GM12865 (cell line): ENCODE results near the gene SDF2.

Experiments
- DNase-seq: peaks from one replicate; pipeline ENCODE4 v3.0.0; 2010; ENCODE audit warnings: low read depth
- H3K4me3 ChIP-seq: 2 replicates; pipeline ENCODE4 v1.5.1; 2011; ENCODE audit warnings: mild to moderate bottlenecking, low read depth, low read length, control low read depth
- TF ChIP-seq, protein P1 (sequence below): IDR thresholded peaks from 2 replicates; pipeline ENCODE4 v1.5.1; 2011; ENCODE audit warnings: low read length, control low read depth, low read depth, inconsistent platforms; ENCODE audit not compliant: insufficient read depth; ENCODE audit errors: missing control alignments

SDF2 gene

DNA sequence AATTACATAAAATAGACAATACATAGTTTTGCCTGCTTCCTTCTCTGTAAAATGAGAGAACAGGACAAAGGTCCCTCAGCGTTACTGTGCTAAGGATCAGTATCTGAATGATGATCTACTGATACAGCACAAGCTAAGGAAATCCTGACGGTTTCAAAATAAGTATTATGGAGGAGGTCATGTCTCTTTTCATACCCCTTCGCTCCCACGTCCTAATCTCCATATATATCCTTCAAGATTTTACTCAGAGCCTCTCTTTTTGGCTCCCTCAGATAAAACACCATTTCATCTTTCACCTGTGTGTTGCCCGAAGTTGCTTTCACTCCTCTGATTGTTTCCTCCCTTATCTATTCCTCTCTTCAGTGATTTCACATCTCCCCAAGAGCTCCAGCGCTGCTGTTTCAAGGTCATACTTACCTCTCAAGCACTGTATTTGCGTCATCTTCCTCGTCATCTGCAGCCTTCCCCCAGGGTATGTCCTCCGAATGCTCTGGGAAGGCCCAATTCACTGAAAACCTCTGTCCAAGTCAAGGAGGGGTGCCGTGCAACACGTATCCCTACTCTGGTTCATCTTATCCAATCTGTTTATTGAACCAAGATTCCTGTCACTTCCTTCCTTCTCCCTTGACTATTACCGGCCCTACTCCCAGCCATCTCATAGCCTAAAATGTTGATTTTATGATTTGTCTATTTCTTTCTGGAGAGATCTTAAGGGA lies 15.5 kb downstream of the SDF2 start:
- DNase-seq, result no peak
- peak overlapping the region; percentile 81 for H3K4me3 ChIP-seq
- TF ChIP-seq, protein P1, sequence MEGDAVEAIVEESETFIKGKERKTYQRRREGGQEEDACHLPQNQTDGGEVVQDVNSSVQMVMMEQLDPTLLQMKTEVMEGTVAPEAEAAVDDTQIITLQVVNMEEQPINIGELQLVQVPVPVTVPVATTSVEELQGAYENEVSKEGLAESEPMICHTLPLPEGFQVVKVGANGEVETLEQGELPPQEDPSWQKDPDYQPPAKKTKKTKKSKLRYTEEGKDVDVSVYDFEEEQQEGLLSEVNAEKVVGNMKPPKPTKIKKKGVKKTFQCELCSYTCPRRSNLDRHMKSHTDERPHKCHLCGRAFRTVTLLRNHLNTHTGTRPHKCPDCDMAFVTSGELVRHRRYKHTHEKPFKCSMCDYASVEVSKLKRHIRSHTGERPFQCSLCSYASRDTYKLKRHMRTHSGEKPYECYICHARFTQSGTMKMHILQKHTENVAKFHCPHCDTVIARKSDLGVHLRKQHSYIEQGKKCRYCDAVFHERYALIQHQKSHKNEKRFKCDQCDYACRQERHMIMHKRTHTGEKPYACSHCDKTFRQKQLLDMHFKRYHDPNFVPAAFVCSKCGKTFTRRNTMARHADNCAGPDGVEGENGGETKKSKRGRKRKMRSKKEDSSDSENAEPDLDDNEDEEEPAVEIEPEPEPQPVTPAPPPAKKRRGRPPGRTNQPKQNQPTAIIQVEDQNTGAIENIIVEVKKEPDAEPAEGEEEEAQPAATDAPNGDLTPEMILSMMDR, result no peak

DNA sequence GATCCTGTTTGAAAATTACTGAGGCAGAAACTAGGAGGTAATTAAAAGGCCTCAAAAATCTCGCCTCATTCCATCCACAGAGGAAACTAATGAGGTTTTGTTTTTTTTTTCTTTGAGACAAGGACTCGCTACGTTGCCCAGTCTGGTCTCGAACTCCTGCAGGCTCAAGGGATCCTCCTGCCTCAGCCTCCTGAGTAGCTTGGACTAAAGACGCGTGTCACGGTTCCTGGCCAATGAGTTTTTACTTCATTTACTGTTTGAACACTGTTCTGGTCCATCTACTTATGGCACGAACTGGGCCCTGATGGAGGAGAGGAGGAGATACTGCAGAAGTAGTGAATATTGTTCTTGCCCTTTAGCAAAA lies 16.1 kb downstream of the SDF2 start:
- DNase-seq, result no peak
- H3K4me3 ChIP-seq, result peak overlapping the region; percentile 81
- TF ChIP-seq, protein P1, result no peak

DNA sequence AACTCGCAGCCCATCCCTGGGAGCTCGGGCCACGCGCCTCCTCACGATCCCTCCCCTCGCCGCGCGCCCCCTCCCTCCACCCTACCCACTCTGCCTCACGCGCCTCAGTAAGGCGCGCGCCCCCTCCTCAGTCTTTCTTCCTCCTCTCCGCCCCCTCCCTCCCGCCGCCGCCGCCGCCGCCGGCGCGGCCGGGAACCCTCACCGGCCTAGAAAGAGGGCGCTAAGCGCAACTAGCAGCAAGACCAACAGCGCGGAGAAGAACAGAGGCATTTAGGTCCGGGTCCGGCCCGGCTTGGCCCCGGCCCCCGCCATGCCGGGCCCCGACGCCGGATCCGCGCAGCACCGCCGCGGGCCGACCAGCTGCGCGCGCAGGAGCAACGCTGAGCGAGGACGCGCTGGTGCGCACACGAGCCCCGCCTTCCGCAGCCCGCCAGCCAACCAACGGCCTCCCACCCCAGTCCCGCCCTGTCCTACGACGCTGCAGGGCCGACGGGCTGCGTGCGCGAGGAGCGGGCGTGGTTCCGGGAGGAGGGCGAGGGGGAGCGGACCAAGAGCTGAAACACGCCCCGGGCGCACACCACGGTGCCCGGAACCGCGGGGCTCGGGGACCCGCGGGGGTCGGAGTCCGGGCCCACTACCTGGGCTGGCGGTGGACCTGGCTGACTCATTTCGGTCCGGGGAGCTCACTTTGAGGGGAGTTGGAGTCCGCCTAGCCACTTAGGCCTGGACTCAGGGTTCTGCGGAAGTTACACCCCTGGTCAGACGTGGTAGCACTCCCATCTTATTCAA lies 16.7 kb downstream of the SDF2 start, which contains the start of gene BLTP2:
Gene BLTP2 (minus strand): TSS at position 372 of the 789 bp plus-strand sequence. CDS start 102 bp downstream, at position 270.
- H3K4me3 ChIP-seq, result peak within 1 kb of the TSS; percentile 81
- TF ChIP-seq, protein P1, result no peak
- peak; percentile 98 for DNase-seq

DNA sequence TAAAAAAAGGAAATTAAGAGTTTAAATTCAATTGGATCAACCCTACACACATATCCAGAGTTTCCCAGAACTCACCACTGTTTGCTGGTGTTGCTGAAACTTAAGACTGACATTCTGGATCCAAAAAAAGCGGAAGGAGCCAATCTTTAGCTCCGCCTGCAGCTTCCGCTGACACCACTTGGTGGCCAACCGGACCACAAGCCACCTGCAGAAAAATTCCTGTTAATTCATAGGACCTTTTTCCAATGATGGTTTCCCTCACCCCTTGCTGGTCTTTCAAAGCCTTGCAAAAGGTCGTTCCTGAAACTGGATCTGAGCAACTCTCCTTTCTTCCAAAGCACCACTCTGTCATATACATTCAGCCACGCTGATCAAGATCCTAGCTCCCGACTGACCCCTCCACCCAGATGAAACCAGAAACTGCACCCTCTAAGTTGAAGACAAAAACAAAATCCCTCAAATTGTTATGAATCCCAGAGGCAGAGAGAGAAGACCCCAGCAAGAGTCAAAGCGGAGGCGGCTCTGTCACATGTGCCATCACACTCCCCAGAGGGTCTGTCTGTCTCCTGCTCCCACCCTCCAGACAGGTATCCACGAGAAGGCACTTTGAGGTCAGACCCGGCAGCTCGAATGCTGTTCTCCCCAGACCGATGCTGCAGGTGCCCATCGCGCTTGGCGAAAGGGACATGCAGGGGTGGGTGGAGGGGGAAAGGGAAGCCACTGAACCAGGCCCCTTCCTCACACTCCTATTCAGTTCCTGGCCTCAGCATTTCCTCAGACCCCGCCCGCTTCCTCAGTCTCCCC lies 17.5 kb downstream of the SDF2 start:
- H3K4me3 ChIP-seq, result peak overlapping the region; percentile 63
- TF ChIP-seq, protein P1, result peak; percentile 43
- DNase-seq, result peak; percentile 71

DNA sequence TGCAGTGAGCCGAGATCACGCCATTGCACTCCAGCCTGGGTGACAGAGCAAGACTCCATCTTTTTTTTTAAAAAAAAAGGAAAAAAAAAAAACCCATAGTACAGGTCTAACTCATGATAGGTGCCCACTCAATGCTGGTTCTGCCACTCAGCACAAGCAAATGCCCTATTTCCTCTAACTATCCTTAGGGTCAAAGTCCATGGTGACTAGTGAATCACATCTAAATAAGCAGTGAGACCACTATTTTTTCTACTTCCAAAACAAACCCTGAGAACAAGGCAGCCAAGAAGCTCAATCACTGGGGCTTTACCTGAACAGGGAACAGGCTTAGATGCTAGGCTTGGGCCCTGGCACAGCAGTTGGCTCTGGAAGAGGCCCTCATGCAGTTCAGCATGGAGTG lies 20.1 kb downstream of the SDF2 start:
- TF ChIP-seq, protein P1, result no peak
- H3K4me3 ChIP-seq, result no peak overlapping the region
- DNase-seq, result no peak

DNA sequence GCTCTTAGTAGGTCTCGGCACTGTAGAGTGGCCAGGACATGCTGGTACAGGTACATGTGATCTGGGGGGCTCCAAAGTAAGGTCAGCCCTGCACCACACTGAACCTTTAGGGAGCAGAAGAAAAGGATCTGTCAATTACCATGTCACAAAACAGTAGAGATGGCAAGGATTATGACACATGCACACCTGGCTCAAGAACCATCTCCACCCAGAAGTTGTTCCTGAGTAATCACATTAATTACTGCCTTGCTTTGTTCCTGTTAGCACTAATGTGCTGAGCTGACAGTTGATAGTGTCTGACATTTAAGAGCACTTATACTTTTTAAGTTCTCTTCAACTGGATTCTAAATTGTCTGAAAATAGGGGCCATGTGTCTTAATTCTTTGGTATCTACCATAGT lies 26.2 kb downstream of the SDF2 start:
- no peak overlapping the region for H3K4me3 ChIP-seq
- DNase-seq, result no peak
- TF ChIP-seq, protein P1, result no peak
